SK-N-SH (cell line): ENCODE measurements around the gene VGF. TPM values are rescaled to one million over a fixed set of nuclear protein-coding genes. Genes with fewer than 3 reads are reported as not detected.

Source experiments
- CTCF ChIA-PET: fragments of 300-600, 350-600 bp; formaldehyde crosslinking; extraction: SDS; loops from one replicate; lab custom pipeline; 2021; lab: Yijun Ruan, JAX
- POLR2A ChIA-PET: fragments of 350-600 bp; sonication (Branson Sonifier 250); formaldehyde crosslinking; extraction: SDS; loops from one replicate; lab custom pipeline; 2020; ENCODE audit warnings: antibody characterized with exemption, inconsistent platforms; lab: Yijun Ruan, JAX
- DNase-seq: peaks from one replicate; pipeline ENCODE4 v3.0.0; 2012
- H2AFZ ChIP-seq: fragments of 200-600 bp; sonication (generic); 2 replicates; pipeline ENCODE4 v1.8.1; 2016; ENCODE audit warnings: antibody characterized with exemption, mild to moderate bottlenecking, low read depth
- H3F3A ChIP-seq: fragments of 200-600 bp; sonication (generic); replicated peaks from 2 replicates; pipeline ENCODE3; 2016; ENCODE audit warnings: antibody characterized with exemption, mild to moderate bottlenecking; ENCODE audit not compliant: insufficient read depth
- H3K27ac ChIP-seq, 2 experiments: fragments of 200-500 bp in 1 of 2; fragments of 200-600 bp in 1 of 2; sonication (Bioruptor generic) in 1 of 2; sonication (generic), shearing (Covaris generic) in 1 of 2; 2 replicates each; pipeline versions ENCODE4 v1.5.1 to v1.6.1; 2014 to 2016; ENCODE audit warnings: low read depth in 2 of 2, inconsistent platforms in 1 of 2, low read length in 1 of 2, mild to moderate bottlenecking in 1 of 2, mixed read lengths in 1 of 2
- H3K27me3 ChIP-seq: fragments of 200-600 bp; sonication (generic), shearing (Covaris generic); 2 replicates; pipeline ENCODE4 v1.6.1; 2016; ENCODE audit warnings: mixed run types; ENCODE audit not compliant: insufficient read depth
- H3K36me3 ChIP-seq, 2 experiments: fragments of 200-500 bp in 1 of 2; fragments of 200-600 bp in 1 of 2; sonication (Bioruptor generic) in 1 of 2; sonication (generic) in 1 of 2; replicated peaks in 1 of 2; 2 replicates each; pipeline versions ENCODE3 to v1.5.1; 2014 to 2016; ENCODE audit warnings: low read length in 1 of 2, mild to moderate bottlenecking in 1 of 2; ENCODE audit not compliant: insufficient read depth in 2 of 2, control insufficient read depth in 1 of 2
- H3K4me1 ChIP-seq, 2 experiments: fragments of 200-500 bp in 1 of 2; fragments of 200-600 bp in 1 of 2; sonication (Bioruptor generic) in 1 of 2; sonication (generic), shearing (Covaris generic) in 1 of 2; 2 replicates each; pipeline versions ENCODE4 v1.5.1 to v1.6.1; 2014 to 2016; ENCODE audit warnings: low read depth in 1 of 2, low read length in 1 of 2, mixed run types in 1 of 2; ENCODE audit not compliant: insufficient read depth in 2 of 2, control insufficient read depth in 1 of 2
- H3K4me2 ChIP-seq: fragments of 200-600 bp; sonication (generic), shearing (Covaris generic); 2 replicates; pipeline ENCODE4 v1.6.1; 2017; ENCODE audit warnings: mixed run types
- H3K4me3 ChIP-seq, 2 experiments: fragments of 200-500 bp in 1 of 2; fragments of 200-600 bp in 1 of 2; sonication (Bioruptor generic) in 1 of 2; sonication (generic), shearing (Covaris generic) in 1 of 2; 2 replicates each; pipeline versions ENCODE4 v1.5.1 to v1.8.1; 2014 to 2016; ENCODE audit warnings: low read depth in 2 of 2, inconsistent platforms in 1 of 2, low read length in 1 of 2, mild to moderate bottlenecking in 1 of 2, mixed read lengths in 1 of 2, moderate library complexity in 1 of 2
- H3K79me2 ChIP-seq: fragments of 200-600 bp; sonication (generic); 2 replicates; pipeline ENCODE4 v1.8.1; 2017; ENCODE audit warnings: mild to moderate bottlenecking; ENCODE audit not compliant: insufficient read depth
- H3K9ac ChIP-seq: fragments of 200-600 bp; sonication (generic); 2 replicates; pipeline ENCODE4 v1.6.1; 2017; ENCODE audit warnings: mixed run types
- H3K9me2 ChIP-seq: fragments of 200-600 bp; sonication (generic); 2 replicates; pipeline ENCODE4 v1.6.1; 2017; ENCODE audit warnings: mixed run types
- H3K9me3 ChIP-seq: fragments of 200-600 bp; sonication (generic); 2 replicates; pipeline ENCODE4 v1.6.1; 2017; ENCODE audit warnings: mixed run types, mild to moderate bottlenecking, moderate library complexity
- H4K20me1 ChIP-seq: fragments of 200-600 bp; sonication (generic); 2 replicates; pipeline ENCODE4 v1.6.1; 2017; ENCODE audit warnings: mild to moderate bottlenecking, mixed run types; ENCODE audit not compliant: insufficient read depth
- CHD2 ChIP-seq: fragments of 150-350 bp; IDR thresholded peaks from 2 replicates; pipeline ENCODE4 v1.6.1; 2018; ENCODE audit warnings: low read length; ENCODE audit not compliant: partially characterized antibody
- EP300 ChIP-seq, 2 experiments: IDR thresholded peaks; 2 replicates each; pipeline versions ENCODE4 v1.4.0 to v1.6.1; 2012; ENCODE audit warnings: borderline replicate concordance in 1 of 2, low read depth in 1 of 2, low read length in 1 of 2
- FOXJ3 ChIP-seq: sonication (generic); formaldehyde crosslinking; IDR thresholded peaks from 2 replicates; pipeline ENCODE4 v1.5.1; 2020; ENCODE audit warnings: mild to moderate bottlenecking, missing genetic modification reagents
- GATA2 ChIP-seq: sonication (generic); formaldehyde crosslinking; IDR thresholded peaks from 2 replicates; pipeline ENCODE4 v1.5.0; 2020; ENCODE audit warnings: mild to moderate bottlenecking, missing genetic modification reagents
- MXI1 ChIP-seq: IDR thresholded peaks from 2 replicates; pipeline ENCODE4 v1.6.1; 2012; ENCODE audit warnings: mild to moderate bottlenecking, low read depth, low read length, improper control_type of control experiment
- POLR2AphosphoS5 ChIP-seq: IDR thresholded peaks from 2 replicates; pipeline ENCODE4 v1.6.1; 2012; ENCODE audit warnings: low read depth, low read length
- SIN3A ChIP-seq: IDR thresholded peaks from 2 replicates; pipeline ENCODE4 v1.6.1; 2012; ENCODE audit warnings: low read depth, mild to moderate bottlenecking, low read length, moderate library complexity, borderline replicate concordance
- SMC3 ChIP-seq: IDR thresholded peaks from 2 replicates; pipeline ENCODE4 v1.6.1; 2012; ENCODE audit warnings: low read depth, low read length, improper control_type of control experiment
- WGBS: methylation state at CpG from one replicate; pipeline ENCODE4 v1.1.6; 2017; ENCODE audit warnings: low lambda C conversion rate; 5-methylcytosine and 5-hydroxymethylcytosine counted together
- polyA plus RNA-seq, 3 experiments: library from polyadenylated mRNA; depleted of rRNA; stranded (reverse); fragments of >200 nt; gene quantifications; 2 replicates each; pipeline ENCODE4 v1.2.3, GENCODE V29; 2012
- TF ChIP-seq, protein P1 (sequence below): IDR thresholded peaks from 2 replicates; pipeline ENCODE4 v1.4.0; 2012; ENCODE audit warnings: low read depth
- TF ChIP-seq, protein P2 (sequence below): IDR thresholded peaks from 2 replicates; pipeline ENCODE4 v1.6.1; 2012; ENCODE audit warnings: mild to moderate bottlenecking, low read depth, low read length, moderate library complexity
- TF ChIP-seq, protein P3 (sequence below): IDR thresholded peaks from 2 replicates; pipeline ENCODE4 v1.4.0; 2012; ENCODE audit warnings: low read depth, borderline replicate concordance
- TF ChIP-seq, protein P4 (sequence below): IDR thresholded peaks from 2 replicates; pipeline ENCODE4; 2012
- TF ChIP-seq, protein P5 (sequence below): fragments of 200-600 bp; sonication (generic); IDR thresholded peaks from 2 replicates; pipeline ENCODE4 v1.6.1; 2017; ENCODE audit warnings: antibody characterized with exemption, mild to moderate bottlenecking, moderate library complexity

Gene VGF
- polyA plus RNA-seq, 1 of the 3 experiments (the other 2 are of a cell fraction), result 54.3 TPM

DNA sequence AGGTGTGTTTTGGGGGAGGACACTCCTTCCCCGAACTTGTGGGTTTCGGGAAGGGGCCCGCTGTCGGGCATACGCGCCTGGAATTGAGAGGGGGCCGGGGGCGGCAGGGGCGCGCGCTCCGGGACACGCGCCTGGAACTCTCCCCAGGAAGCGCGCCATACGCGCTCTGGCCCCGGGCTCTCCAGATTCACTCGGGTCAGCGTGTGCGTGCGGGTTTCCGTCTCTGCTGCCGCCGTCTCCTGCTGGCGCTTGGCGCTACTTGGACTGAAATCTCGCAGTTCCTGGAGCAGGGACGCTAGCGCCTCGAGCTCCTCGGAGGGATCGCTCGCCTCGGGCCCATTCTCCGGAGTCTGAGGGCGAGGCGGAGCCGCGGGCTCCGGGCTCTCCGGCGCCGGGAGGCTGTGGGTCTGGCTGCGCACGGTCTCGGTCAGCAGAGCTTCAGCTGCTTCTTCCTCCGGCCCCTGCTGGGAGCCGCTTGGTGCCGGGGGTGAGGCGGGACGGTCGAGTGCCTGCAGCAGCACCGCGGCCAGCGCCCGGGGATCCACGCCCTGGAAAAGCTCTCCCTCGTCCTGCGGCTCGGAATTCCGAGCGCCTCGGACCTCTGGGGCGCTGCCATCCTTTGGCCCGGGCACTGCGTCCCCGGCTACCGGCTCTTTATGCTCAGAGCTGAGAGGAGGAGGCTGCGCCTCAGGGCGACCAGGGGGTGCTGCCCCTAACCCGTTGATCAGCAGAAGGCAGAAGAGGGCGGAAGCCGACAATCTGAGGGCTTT lies 1.1 kb downstream of the VGF start:
- Histone ChIP-seq H3K4me2 (peak overlapping the region; percentile 98), H2AFZ (no peak overlapping the region), H3K27me3 (no peaks in the 10 kb centered on the region), H3K36me3 (peaks cover 13 to 16% of the 10 kb centered on the region in 2 experiments), H4K20me1 (peaks cover 24% of the 10 kb centered on the region), H3K9me3 (no peaks in the 10 kb centered on the region), H3K79me2 (no peaks in the 10 kb centered on the region), H3F3A (peaks cover 47% of the 10 kb centered on the region), H3K4me1 (peaks cover 41 to 55% of the 10 kb centered on the region in 2 experiments), H3K9me2 (no peaks in the 10 kb centered on the region), H3K9ac (no peak overlapping the region), H3K4me3 (peak overlapping the region; percentile 55 to 56), H3K27ac (peak overlapping the region in 1 of 2 experiments; percentile 94; a peak in 2 of 4 replicates)
- 4% methylated on average over 46 of the region's 75 CpGs for WGBS
- ChIA-PET POLR2A (interaction anchor here (0.7 to 3.0 kb wide), 10 partner anchors 8 to 508 kb away, joined by 3 to 43 read pairs (median 10); partner anchors contain the start of genes ACTL6B, AP1S1, NAT16 and PLOD3), CTCF (interaction anchor here (0.9 to 3.8 kb wide), 6 partner anchors 8 to 80 kb away, joined by 3 to 21 read pairs (median 6); partner anchors contain the start of genes AP1S1 and FIS1)
- TF ChIP-seq SMC3, result no peak
- TF ChIP-seq EP300 (IDR thresholded peaks at IDR 0.05; ENCODE audit: borderline replicate concordance in 1 of 2, low read depth in 1 of 2, low read length in 1 of 2), result no peak
- TF ChIP-seq, protein P1, sequence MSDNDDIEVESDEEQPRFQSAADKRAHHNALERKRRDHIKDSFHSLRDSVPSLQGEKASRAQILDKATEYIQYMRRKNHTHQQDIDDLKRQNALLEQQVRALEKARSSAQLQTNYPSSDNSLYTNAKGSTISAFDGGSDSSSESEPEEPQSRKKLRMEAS, result peak; percentile 88
- TF ChIP-seq, protein P2, sequence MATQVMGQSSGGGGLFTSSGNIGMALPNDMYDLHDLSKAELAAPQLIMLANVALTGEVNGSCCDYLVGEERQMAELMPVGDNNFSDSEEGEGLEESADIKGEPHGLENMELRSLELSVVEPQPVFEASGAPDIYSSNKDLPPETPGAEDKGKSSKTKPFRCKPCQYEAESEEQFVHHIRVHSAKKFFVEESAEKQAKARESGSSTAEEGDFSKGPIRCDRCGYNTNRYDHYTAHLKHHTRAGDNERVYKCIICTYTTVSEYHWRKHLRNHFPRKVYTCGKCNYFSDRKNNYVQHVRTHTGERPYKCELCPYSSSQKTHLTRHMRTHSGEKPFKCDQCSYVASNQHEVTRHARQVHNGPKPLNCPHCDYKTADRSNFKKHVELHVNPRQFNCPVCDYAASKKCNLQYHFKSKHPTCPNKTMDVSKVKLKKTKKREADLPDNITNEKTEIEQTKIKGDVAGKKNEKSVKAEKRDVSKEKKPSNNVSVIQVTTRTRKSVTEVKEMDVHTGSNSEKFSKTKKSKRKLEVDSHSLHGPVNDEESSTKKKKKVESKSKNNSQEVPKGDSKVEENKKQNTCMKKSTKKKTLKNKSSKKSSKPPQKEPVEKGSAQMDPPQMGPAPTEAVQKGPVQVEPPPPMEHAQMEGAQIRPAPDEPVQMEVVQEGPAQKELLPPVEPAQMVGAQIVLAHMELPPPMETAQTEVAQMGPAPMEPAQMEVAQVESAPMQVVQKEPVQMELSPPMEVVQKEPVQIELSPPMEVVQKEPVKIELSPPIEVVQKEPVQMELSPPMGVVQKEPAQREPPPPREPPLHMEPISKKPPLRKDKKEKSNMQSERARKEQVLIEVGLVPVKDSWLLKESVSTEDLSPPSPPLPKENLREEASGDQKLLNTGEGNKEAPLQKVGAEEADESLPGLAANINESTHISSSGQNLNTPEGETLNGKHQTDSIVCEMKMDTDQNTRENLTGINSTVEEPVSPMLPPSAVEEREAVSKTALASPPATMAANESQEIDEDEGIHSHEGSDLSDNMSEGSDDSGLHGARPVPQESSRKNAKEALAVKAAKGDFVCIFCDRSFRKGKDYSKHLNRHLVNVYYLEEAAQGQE, result peak; percentile 98
- peak; percentile 50; the same call in 1 of the 2 replicates for TF ChIP-seq SIN3A
- DNase-seq, result peak; percentile 53

DNA sequence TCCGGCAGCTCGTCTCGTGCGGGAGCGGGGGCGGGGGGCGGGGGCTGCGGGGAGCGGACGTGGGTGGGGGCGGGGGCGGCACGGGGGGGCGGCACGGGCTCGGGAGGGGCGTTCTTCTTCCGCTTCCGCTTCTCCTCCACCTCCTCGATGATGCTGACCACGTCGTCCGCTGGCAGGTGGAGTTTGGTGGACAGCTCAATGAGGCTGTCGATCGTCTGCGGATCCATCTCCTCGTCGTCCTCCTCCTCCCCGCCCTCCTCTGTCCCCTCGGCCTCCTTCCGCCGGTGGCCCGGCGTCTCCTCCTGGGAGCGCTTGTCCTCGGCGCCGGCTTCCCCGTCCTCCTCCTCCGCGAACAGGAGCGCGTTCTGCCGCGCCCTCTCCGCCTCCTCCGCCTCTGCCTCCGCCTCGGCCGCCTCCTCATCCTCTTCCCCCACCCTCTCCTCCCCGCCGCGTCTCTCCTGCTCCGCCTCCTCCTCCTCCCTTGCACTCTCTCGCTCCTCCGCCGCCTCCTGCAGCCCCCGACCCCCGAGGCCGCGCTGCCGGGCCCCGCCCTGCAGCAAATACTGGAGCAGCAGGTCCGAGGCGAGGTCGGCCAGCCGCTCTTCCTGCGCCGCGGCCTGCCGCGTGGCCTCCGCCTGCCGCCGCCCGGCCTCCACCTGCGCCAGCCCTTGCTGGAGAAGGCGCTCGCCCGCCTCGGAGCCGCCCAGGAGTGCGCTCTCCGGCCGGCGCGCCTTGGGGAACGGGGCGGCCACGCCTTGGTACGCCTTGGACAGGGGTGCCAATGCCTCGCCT lies 1.9 kb downstream of the VGF start:
- H3K9me2 ChIP-seq, result no peaks in the 10 kb centered on the region
- WGBS, result 2% methylated on average over 63 of the region's 92 CpGs
- H3K4me3 ChIP-seq, result peak overlapping the region; percentile 55 to 56
- peak overlapping the region; percentile 98 for H3K4me2 ChIP-seq
- H4K20me1 ChIP-seq, result peaks cover 24% of the 10 kb centered on the region
- H3K9me3 ChIP-seq, result no peaks in the 10 kb centered on the region
- no peaks in the 10 kb centered on the region for H3K79me2 ChIP-seq
- H2AFZ ChIP-seq, result no peak overlapping the region
- peak; percentile 88 for DNase-seq
- H3K27ac ChIP-seq, result peak overlapping the region in 1 of 2 experiments; percentile 94; a peak in 2 of 4 replicates
- POLR2A ChIA-PET, result interaction anchor here (0.6 to 3.0 kb wide), 18 partner anchors 7 to 507 kb away, joined by 3 to 43 read pairs (median 6); partner anchors contain the start of genes ACTL6B, AP1S1, NAT16 and PLOD3
- CTCF ChIA-PET, result interaction anchor here (0.5 to 3.8 kb wide), 16 partner anchors 7 to 413 kb away, joined by 3 to 21 read pairs (median 4); partner anchors contain the start of genes AP1S1, NAT16, PLOD3 and ZNHIT1
- peaks cover 46% of the 10 kb centered on the region for H3F3A ChIP-seq
- H3K4me1 ChIP-seq, result peaks cover 36 to 49% of the 10 kb centered on the region in 2 experiments
- no peak overlapping the region for H3K9ac ChIP-seq
- peaks cover 19 to 23% of the 10 kb centered on the region in 2 experiments for H3K36me3 ChIP-seq
- H3K27me3 ChIP-seq, result no peaks in the 10 kb centered on the region
- TF ChIP-seq CHD2 (no peak), POLR2AphosphoS5 (peak; percentile 37; the same call in 1 of the 2 replicates), MXI1 (0 out of 2 replicates have a peak, but pooled peaks have one; percentile 28), FOXJ3 (CRISPR knock-in tag) (no peak), GATA2 (CRISPR knock-in tag) (no peak)
- TF ChIP-seq, protein P3, sequence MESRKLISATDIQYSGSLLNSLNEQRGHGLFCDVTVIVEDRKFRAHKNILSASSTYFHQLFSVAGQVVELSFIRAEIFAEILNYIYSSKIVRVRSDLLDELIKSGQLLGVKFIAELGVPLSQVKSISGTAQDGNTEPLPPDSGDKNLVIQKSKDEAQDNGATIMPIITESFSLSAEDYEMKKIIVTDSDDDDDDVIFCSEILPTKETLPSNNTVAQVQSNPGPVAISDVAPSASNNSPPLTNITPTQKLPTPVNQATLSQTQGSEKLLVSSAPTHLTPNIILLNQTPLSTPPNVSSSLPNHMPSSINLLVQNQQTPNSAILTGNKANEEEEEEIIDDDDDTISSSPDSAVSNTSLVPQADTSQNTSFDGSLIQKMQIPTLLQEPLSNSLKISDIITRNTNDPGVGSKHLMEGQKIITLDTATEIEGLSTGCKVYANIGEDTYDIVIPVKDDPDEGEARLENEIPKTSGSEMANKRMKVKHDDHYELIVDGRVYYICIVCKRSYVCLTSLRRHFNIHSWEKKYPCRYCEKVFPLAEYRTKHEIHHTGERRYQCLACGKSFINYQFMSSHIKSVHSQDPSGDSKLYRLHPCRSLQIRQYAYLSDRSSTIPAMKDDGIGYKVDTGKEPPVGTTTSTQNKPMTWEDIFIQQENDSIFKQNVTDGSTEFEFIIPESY, result no peak
- TF ChIP-seq, protein P4, sequence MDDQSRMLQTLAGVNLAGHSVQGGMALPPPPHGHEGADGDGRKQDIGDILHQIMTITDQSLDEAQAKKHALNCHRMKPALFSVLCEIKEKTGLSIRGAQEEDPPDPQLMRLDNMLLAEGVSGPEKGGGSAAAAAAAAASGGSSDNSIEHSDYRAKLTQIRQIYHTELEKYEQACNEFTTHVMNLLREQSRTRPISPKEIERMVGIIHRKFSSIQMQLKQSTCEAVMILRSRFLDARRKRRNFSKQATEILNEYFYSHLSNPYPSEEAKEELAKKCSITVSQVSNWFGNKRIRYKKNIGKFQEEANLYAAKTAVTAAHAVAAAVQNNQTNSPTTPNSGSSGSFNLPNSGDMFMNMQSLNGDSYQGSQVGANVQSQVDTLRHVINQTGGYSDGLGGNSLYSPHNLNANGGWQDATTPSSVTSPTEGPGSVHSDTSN, result peak; percentile 11; the same call in 1 of the 2 replicates
- TF ChIP-seq, protein P5, sequence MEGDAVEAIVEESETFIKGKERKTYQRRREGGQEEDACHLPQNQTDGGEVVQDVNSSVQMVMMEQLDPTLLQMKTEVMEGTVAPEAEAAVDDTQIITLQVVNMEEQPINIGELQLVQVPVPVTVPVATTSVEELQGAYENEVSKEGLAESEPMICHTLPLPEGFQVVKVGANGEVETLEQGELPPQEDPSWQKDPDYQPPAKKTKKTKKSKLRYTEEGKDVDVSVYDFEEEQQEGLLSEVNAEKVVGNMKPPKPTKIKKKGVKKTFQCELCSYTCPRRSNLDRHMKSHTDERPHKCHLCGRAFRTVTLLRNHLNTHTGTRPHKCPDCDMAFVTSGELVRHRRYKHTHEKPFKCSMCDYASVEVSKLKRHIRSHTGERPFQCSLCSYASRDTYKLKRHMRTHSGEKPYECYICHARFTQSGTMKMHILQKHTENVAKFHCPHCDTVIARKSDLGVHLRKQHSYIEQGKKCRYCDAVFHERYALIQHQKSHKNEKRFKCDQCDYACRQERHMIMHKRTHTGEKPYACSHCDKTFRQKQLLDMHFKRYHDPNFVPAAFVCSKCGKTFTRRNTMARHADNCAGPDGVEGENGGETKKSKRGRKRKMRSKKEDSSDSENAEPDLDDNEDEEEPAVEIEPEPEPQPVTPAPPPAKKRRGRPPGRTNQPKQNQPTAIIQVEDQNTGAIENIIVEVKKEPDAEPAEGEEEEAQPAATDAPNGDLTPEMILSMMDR, result no peak
